ENCODE data around the gene RASGRF2. TPM values are rescaled to one million over a fixed set of nuclear protein-coding genes. Genes with fewer than 3 reads are reported as not detected.

The RASGRF2 gene
- total and polyA plus RNA-seq, 9 of the 15 experiments (the other 6 are each of a cell fraction or from before 2014, with no cell fraction given) = 0.01 to 0.22 (median 0.08) TPM; not detected in 2

GRCh38 chr5:81242906-81243436 is 282.8 kb downstream of the RASGRF2 start:
- no peaks in the 10 kb centered on the region for H3K4me1 ChIP-seq (replicated peaks in 1 of 2; ENCODE audit: control insufficient read depth in 2 of 2, insufficient read depth in 2 of 2, low read length in 2 of 2)
- BruUV-seq (replicated peaks) = no TSS peak
- H3K9ac ChIP-seq (ENCODE audit: insufficient read depth in 1 of 2, low read depth in 2 of 2, low read length in 2 of 2) = no peak overlapping the region
- H3K36me3 ChIP-seq (ENCODE audit: control insufficient read depth, insufficient read depth, low read length) = no peaks in the 10 kb centered on the region; the same call in 2 of the 3 replicates
- ATAC-seq = no peak
- ChIA-PET POLR2A (interaction anchor here (0.7 kb wide), 1 partner anchor 1659 kb away, joined by 3 read pairs; no protein-coding TSS in a partner anchor), CTCF (ENCODE audit: low intra/inter-chr PET ratio) (no interaction called here)
- no peaks in the 10 kb centered on the region for H3K27me3 ChIP-seq (ENCODE audit: control insufficient read depth in 2 of 2, insufficient read depth in 2 of 2, low read length in 2 of 2)
- intact Hi-C loops (cut with micrococcal nuclease) (no loop called here), in situ Hi-C loops (cut with MboI) (no loop called here)
- no peak overlapping the region for H3K27ac ChIP-seq (ENCODE audit: extremely low read depth, low read depth, low read length)
- H4K20me1 ChIP-seq (replicated peaks; ENCODE audit: control insufficient read depth, insufficient read depth, low read length) = no peaks in the 10 kb centered on the region
- WGBS (ENCODE audit: insufficient coverage, low coverage, missing lambda C conversion rate) = 48% methylated on average over 4 of the region's 4 CpGs
- H3K79me2 ChIP-seq (ENCODE audit: control insufficient read depth, insufficient read depth, low read length) = no peaks in the 10 kb centered on the region
- TF ChIP-seq SP1 (CRISPR knock-in tag; IDR thresholded peaks at IDR 0.05) (no peak), MYBL2 (IDR thresholded peaks at IDR 0.05; ENCODE audit: low read depth) (no peak), MYBL2 (CRISPR knock-in tag; IDR thresholded peaks at IDR 0.05; ENCODE audit: borderline replicate concordance) (no peak), ZNF76 (CRISPR knock-in tag; IDR thresholded peaks at IDR 0.05; ENCODE audit: borderline replicate concordance) (no peak), ZNF639 (CRISPR knock-in tag; conservative IDR thresholded peaks at IDR 0.05 in 1 of 2, IDR thresholded peaks at IDR 0.05 in 1 of 2) (no peak), SNRNP70 (optimal IDR thresholded peaks at IDR 0.05; ENCODE audit: low read depth, low read length) (no peak), ARID3B (CRISPR knock-in tag; IDR thresholded peaks at IDR 0.05; ENCODE audit: borderline replicate concordance) (no peak), ZEB2 (IDR thresholded peaks at IDR 0.05) (no peak), C11orf30 (IDR thresholded peaks at IDR 0.05; ENCODE audit: low read depth) (no peak), ARID3A (IDR thresholded peaks at IDR 0.05; ENCODE audit: borderline replicate concordance, low read depth, low read length) (no peak)
- no peak overlapping the region for H3K4me3 ChIP-seq
- DNase-seq (ENCODE audit: extremely low read depth in 1 of 4, low spot score in 3 of 4) = no peak
- no peak overlapping the region for H3K4me2 ChIP-seq (ENCODE audit: insufficient read depth, low read length)
- no peaks in the 10 kb centered on the region for H3K9me3 ChIP-seq (replicated peaks; ENCODE audit: control insufficient read depth, insufficient read depth, low read depth, low read length)
- FAIRE-seq = no peak
- H2AFZ ChIP-seq (ENCODE audit: low read depth, low read length) = no peak overlapping the region
- H3K9me1 ChIP-seq (ENCODE audit: control insufficient read depth, insufficient read depth, low read length) = no peaks in the 10 kb centered on the region

Measured in K562 (cell line).